SK-N-SH (cell line): ENCODE data around the gene PCNX2. TPM values are rescaled to one million over a fixed set of nuclear protein-coding genes. Genes with fewer than 3 reads are reported as not detected.

ENCODE experiments used
- CTCF ChIA-PET: fragments of 300-600, 350-600 bp; formaldehyde crosslinking; extraction: SDS; loops from one replicate; lab custom pipeline; 2021; lab: Yijun Ruan, JAX
- POLR2A ChIA-PET: fragments of 350-600 bp; sonication (Branson Sonifier 250); formaldehyde crosslinking; extraction: SDS; loops from one replicate; lab custom pipeline; 2020; ENCODE audit warnings: antibody characterized with exemption, inconsistent platforms; lab: Yijun Ruan, JAX
- DNase-seq: peaks from one replicate; pipeline ENCODE4 v3.0.0; 2012
- H2AFZ ChIP-seq: fragments of 200-600 bp; sonication (generic); 2 replicates; pipeline ENCODE4 v1.8.1; 2016; ENCODE audit warnings: antibody characterized with exemption, mild to moderate bottlenecking, low read depth
- H3F3A ChIP-seq: fragments of 200-600 bp; sonication (generic); replicated peaks from 2 replicates; pipeline ENCODE3; 2016; ENCODE audit warnings: antibody characterized with exemption, mild to moderate bottlenecking; ENCODE audit not compliant: insufficient read depth
- H3K27ac ChIP-seq, 2 experiments: fragments of 200-500 bp in 1 of 2; fragments of 200-600 bp in 1 of 2; sonication (Bioruptor generic) in 1 of 2; sonication (generic), shearing (Covaris generic) in 1 of 2; 2 replicates each; pipeline versions ENCODE4 v1.5.1 to v1.6.1; 2014 to 2016; ENCODE audit warnings: low read depth in 2 of 2, inconsistent platforms in 1 of 2, low read length in 1 of 2, mild to moderate bottlenecking in 1 of 2, mixed read lengths in 1 of 2
- H3K27me3 ChIP-seq: fragments of 200-600 bp; sonication (generic), shearing (Covaris generic); 2 replicates; pipeline ENCODE4 v1.6.1; 2016; ENCODE audit warnings: mixed run types; ENCODE audit not compliant: insufficient read depth
- H3K36me3 ChIP-seq, 2 experiments: fragments of 200-500 bp in 1 of 2; fragments of 200-600 bp in 1 of 2; sonication (Bioruptor generic) in 1 of 2; sonication (generic) in 1 of 2; replicated peaks in 1 of 2; 2 replicates each; pipeline versions ENCODE3 to v1.5.1; 2014 to 2016; ENCODE audit warnings: low read length in 1 of 2, mild to moderate bottlenecking in 1 of 2; ENCODE audit not compliant: insufficient read depth in 2 of 2, control insufficient read depth in 1 of 2
- H3K4me1 ChIP-seq, 2 experiments: fragments of 200-500 bp in 1 of 2; fragments of 200-600 bp in 1 of 2; sonication (Bioruptor generic) in 1 of 2; sonication (generic), shearing (Covaris generic) in 1 of 2; 2 replicates each; pipeline versions ENCODE4 v1.5.1 to v1.6.1; 2014 to 2016; ENCODE audit warnings: low read depth in 1 of 2, low read length in 1 of 2, mixed run types in 1 of 2; ENCODE audit not compliant: insufficient read depth in 2 of 2, control insufficient read depth in 1 of 2
- H3K4me2 ChIP-seq: fragments of 200-600 bp; sonication (generic), shearing (Covaris generic); 2 replicates; pipeline ENCODE4 v1.6.1; 2017; ENCODE audit warnings: mixed run types
- H3K4me3 ChIP-seq, 2 experiments: fragments of 200-500 bp in 1 of 2; fragments of 200-600 bp in 1 of 2; sonication (Bioruptor generic) in 1 of 2; sonication (generic), shearing (Covaris generic) in 1 of 2; 2 replicates each; pipeline versions ENCODE4 v1.5.1 to v1.8.1; 2014 to 2016; ENCODE audit warnings: low read depth in 2 of 2, inconsistent platforms in 1 of 2, low read length in 1 of 2, mild to moderate bottlenecking in 1 of 2, mixed read lengths in 1 of 2, moderate library complexity in 1 of 2
- H3K79me2 ChIP-seq: fragments of 200-600 bp; sonication (generic); 2 replicates; pipeline ENCODE4 v1.8.1; 2017; ENCODE audit warnings: mild to moderate bottlenecking; ENCODE audit not compliant: insufficient read depth
- H3K9ac ChIP-seq: fragments of 200-600 bp; sonication (generic); 2 replicates; pipeline ENCODE4 v1.6.1; 2017; ENCODE audit warnings: mixed run types
- H3K9me2 ChIP-seq: fragments of 200-600 bp; sonication (generic); 2 replicates; pipeline ENCODE4 v1.6.1; 2017; ENCODE audit warnings: mixed run types
- H3K9me3 ChIP-seq: fragments of 200-600 bp; sonication (generic); 2 replicates; pipeline ENCODE4 v1.6.1; 2017; ENCODE audit warnings: mixed run types, mild to moderate bottlenecking, moderate library complexity
- H4K20me1 ChIP-seq: fragments of 200-600 bp; sonication (generic); 2 replicates; pipeline ENCODE4 v1.6.1; 2017; ENCODE audit warnings: mild to moderate bottlenecking, mixed run types; ENCODE audit not compliant: insufficient read depth
- EZH2phosphoT487 ChIP-seq: fragments of 200-600 bp; sonication (generic); IDR thresholded peaks from 2 replicates; pipeline ENCODE4 v1.6.1; 2017; ENCODE audit warnings: low read depth, mixed run types, mild to moderate bottlenecking, antibody characterized with exemption, moderate library complexity, borderline replicate concordance
- FOXJ3 ChIP-seq: sonication (generic); formaldehyde crosslinking; IDR thresholded peaks from 2 replicates; pipeline ENCODE4 v1.5.1; 2020; ENCODE audit warnings: mild to moderate bottlenecking, missing genetic modification reagents
- FOXM1 ChIP-seq: IDR thresholded peaks from 2 replicates; pipeline ENCODE4 v1.4.0; 2012; ENCODE audit warnings: low read depth, mild to moderate bottlenecking
- GABPA ChIP-seq: IDR thresholded peaks from 2 replicates; pipeline ENCODE4 v1.4.0; 2012; ENCODE audit warnings: low read depth, mild to moderate bottlenecking
- GATA2 ChIP-seq: sonication (generic); formaldehyde crosslinking; IDR thresholded peaks from 2 replicates; pipeline ENCODE4 v1.5.0; 2020; ENCODE audit warnings: mild to moderate bottlenecking, missing genetic modification reagents
- IRF3 ChIP-seq: fragments of 150-350 bp; IDR thresholded peaks from 2 replicates; pipeline ENCODE4 v1.6.1; 2016; ENCODE audit warnings: mild to moderate bottlenecking, low read depth, low read length
- MEF2A ChIP-seq: IDR thresholded peaks from 2 replicates; pipeline ENCODE4 v1.4.0; 2012; ENCODE audit warnings: low read depth, borderline replicate concordance
- NFIC ChIP-seq: IDR thresholded peaks from 2 replicates; pipeline ENCODE4 v1.4.0; 2012; ENCODE audit warnings: borderline replicate concordance
- NRF1 ChIP-seq: IDR thresholded peaks from 2 replicates; pipeline ENCODE4 v1.6.1; 2012; ENCODE audit warnings: low read depth, mild to moderate bottlenecking, low read length
- RCOR1 ChIP-seq: fragments of 150-350 bp; IDR thresholded peaks from 2 replicates; pipeline ENCODE4 v1.6.1; 2017; ENCODE audit warnings: antibody characterized with exemption, low read length
- RFX5 ChIP-seq: IDR thresholded peaks from 2 replicates; pipeline ENCODE4 v1.6.1; 2012; ENCODE audit warnings: mild to moderate bottlenecking, improper control_type of control experiment, low read length
- SMC3 ChIP-seq: IDR thresholded peaks from 2 replicates; pipeline ENCODE4 v1.6.1; 2012; ENCODE audit warnings: low read depth, low read length, improper control_type of control experiment
- TCF12 ChIP-seq: IDR thresholded peaks from 2 replicates; pipeline ENCODE4 v1.4.0; 2012
- TEAD4 ChIP-seq: IDR thresholded peaks from 2 replicates; pipeline ENCODE4 v1.4.0; 2012; ENCODE audit warnings: mild to moderate bottlenecking, borderline replicate concordance; ENCODE audit not compliant: insufficient read depth
- USF2 ChIP-seq: fragments of 150-350 bp; IDR thresholded peaks from 2 replicates; pipeline ENCODE4 v1.6.1; 2017; ENCODE audit warnings: antibody characterized with exemption, low read length, low read depth, borderline replicate concordance
- YY1 ChIP-seq: IDR thresholded peaks from 2 replicates; pipeline ENCODE4 v1.4.0; 2012; ENCODE audit warnings: low read depth, mild to moderate bottlenecking
- whole genome bisulfite sequencing: methylation state at CpG from one replicate; pipeline ENCODE4 v1.1.6; 2017; ENCODE audit warnings: low lambda C conversion rate; 5-methylcytosine and 5-hydroxymethylcytosine counted together
- polyA plus RNA-seq, 3 experiments: library from polyadenylated mRNA; depleted of rRNA; stranded (reverse); fragments of >200 nt; gene quantifications; 2 replicates each; pipeline ENCODE4 v1.2.3, GENCODE V29; 2012
- TF ChIP-seq, protein P1 (sequence below): fragments of 200-600 bp; sonication (generic); IDR thresholded peaks from 2 replicates; pipeline ENCODE4 v1.6.1; 2017; ENCODE audit warnings: antibody characterized with exemption, mild to moderate bottlenecking, moderate library complexity
- TF ChIP-seq, protein P2 (sequence below): IDR thresholded peaks from 2 replicates; pipeline ENCODE4; 2012

Gene PCNX2
- polyA plus RNA-seq, 1 of the 3 experiments (the other 2 are of a cell fraction), result 10.6 TPM

- TF ChIP-seq, protein P1, sequence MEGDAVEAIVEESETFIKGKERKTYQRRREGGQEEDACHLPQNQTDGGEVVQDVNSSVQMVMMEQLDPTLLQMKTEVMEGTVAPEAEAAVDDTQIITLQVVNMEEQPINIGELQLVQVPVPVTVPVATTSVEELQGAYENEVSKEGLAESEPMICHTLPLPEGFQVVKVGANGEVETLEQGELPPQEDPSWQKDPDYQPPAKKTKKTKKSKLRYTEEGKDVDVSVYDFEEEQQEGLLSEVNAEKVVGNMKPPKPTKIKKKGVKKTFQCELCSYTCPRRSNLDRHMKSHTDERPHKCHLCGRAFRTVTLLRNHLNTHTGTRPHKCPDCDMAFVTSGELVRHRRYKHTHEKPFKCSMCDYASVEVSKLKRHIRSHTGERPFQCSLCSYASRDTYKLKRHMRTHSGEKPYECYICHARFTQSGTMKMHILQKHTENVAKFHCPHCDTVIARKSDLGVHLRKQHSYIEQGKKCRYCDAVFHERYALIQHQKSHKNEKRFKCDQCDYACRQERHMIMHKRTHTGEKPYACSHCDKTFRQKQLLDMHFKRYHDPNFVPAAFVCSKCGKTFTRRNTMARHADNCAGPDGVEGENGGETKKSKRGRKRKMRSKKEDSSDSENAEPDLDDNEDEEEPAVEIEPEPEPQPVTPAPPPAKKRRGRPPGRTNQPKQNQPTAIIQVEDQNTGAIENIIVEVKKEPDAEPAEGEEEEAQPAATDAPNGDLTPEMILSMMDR, result no peak
- no peak for TF ChIP-seq NRF1
Observed at GRCh38 chr1:233157245-233157644, 138.3 kb downstream of the PCNX2 start (continued).

DNA sequence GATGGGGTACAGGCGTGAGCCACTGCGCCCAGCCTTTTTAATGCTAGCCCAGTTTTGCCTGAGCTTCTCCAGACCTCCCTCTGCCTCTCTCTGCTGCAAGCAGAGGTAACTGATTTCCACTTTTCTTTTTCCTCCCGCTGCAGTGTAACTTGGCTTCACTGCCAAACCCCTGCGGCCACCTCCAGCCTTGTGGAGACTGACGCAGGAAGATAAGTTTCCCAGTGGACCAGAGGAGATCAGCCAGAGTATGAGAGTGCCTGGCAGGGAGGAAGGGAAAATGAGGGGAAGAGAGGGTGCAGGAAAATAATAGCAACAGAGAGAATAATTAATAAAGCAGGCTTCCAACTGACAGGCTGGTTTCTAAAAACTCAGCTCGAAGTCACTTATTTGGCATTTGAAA lies 143.7 kb downstream of the PCNX2 start:
- H3K36me3 ChIP-seq, result peaks cover 0 to 21% of the 10 kb centered on the region in 2 experiments
- no peak overlapping the region for H3K9ac ChIP-seq
- H3K27ac ChIP-seq, result no peak overlapping the region
- H3K4me2 ChIP-seq, result no peak overlapping the region
- no peaks in the 10 kb centered on the region for H3K27me3 ChIP-seq
- CTCF ChIA-PET, result interaction anchor here (1.0 kb wide), 1 partner anchor 89 kb away, joined by 3 read pairs; no protein-coding TSS in a partner anchor
- H3K9me2 ChIP-seq, result no peaks in the 10 kb centered on the region
- H3K79me2 ChIP-seq, result no peaks in the 10 kb centered on the region
- H3K4me1 ChIP-seq, result no peaks in the 10 kb centered on the region
- no peaks in the 10 kb centered on the region for H3K9me3 ChIP-seq
- WGBS, result over 99% methylated on average over 6 of the region's 6 CpGs
- no peaks in the 10 kb centered on the region for H4K20me1 ChIP-seq
- H2AFZ ChIP-seq, result no peak overlapping the region
- H3K4me3 ChIP-seq, result no peak overlapping the region
- POLR2A ChIA-PET, result interaction anchor here (0.7 kb wide), 1 partner anchor 9 kb away, joined by 3 read pairs; no protein-coding TSS in a partner anchor
- H3F3A ChIP-seq, result peaks cover 5% of the 10 kb centered on the region
- TF ChIP-seq, protein P1, result no peak
- TF ChIP-seq, protein P2, sequence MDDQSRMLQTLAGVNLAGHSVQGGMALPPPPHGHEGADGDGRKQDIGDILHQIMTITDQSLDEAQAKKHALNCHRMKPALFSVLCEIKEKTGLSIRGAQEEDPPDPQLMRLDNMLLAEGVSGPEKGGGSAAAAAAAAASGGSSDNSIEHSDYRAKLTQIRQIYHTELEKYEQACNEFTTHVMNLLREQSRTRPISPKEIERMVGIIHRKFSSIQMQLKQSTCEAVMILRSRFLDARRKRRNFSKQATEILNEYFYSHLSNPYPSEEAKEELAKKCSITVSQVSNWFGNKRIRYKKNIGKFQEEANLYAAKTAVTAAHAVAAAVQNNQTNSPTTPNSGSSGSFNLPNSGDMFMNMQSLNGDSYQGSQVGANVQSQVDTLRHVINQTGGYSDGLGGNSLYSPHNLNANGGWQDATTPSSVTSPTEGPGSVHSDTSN, result no peak
- TF ChIP-seq GATA2 (CRISPR knock-in tag) (no peak), YY1 (no peak), RCOR1 (no peak), MEF2A (no peak), USF2 (no peak), FOXM1 (no peak), TEAD4 (no peak), TCF12 (no peak), SMC3 (no peak), EZH2phosphoT487 (no peak), GABPA (no peak), IRF3 (no peak), RFX5 (no peak), NFIC (no peak), FOXJ3 (CRISPR knock-in tag) (no peak)
- no peak for DNase-seq
